Right lobe of liver (tissue), 6 donors: Measurements from ENCODE around the gene DACH1. TPM values are rescaled to one million over a fixed set of nuclear protein-coding genes. Genes with fewer than 3 reads are reported as not detected.

ENCODE experiments used
- ATAC-seq, 4 donors: fragments of 200-7000 bp; cut with Tn5 transposase; one replicate each; pipeline ENCODE4 v1.9.1; 2020; ENCODE audit warnings: mild to moderate bottlenecking in 4 of 4, moderate library complexity in 4 of 4
- DNase-seq, 3 donors: peaks; one replicate each; pipeline ENCODE4 v3.0.0-alpha.2; 2020
- H3K27ac ChIP-seq, 3 donors: fragments of 200-600 bp; one replicate each; pipeline ENCODE4 v1.8.0; 2022
- H3K27me3 ChIP-seq, 2 donors: fragments of 200-600 bp; one replicate each; pipeline ENCODE4 v1.8.0; 2022
- H3K36me3 ChIP-seq, 4 donors: fragments of 200-600 bp; sonication (generic) in 1 of 4; one replicate each; pipeline versions ENCODE4 v1.5.1 to v1.8.0; 2017 to 2022; ENCODE audit warnings: control low read depth in 1 of 4
- H3K4me1 ChIP-seq, 4 donors: fragments of 200-600 bp; sonication (generic) in 1 of 4; one replicate each; pipeline versions ENCODE4 v1.5.1 to v1.8.0; 2017 to 2022; ENCODE audit warnings: control low read depth in 1 of 4
- H3K4me3 ChIP-seq, 3 donors: fragments of 200-600 bp; one replicate each; pipeline ENCODE4 v1.8.0; 2022
- H3K9me3 ChIP-seq, 4 donors: fragments of 200-600 bp; sonication (generic) in 1 of 4; one replicate each; pipeline versions ENCODE4 v1.5.1 to v1.8.0; 2017 to 2022; ENCODE audit warnings: control low read depth in 1 of 4
- CTCF ChIP-seq, 4 donors: fragments of 200-600 bp in 3 of 4; fragments of 450-650 bp in 1 of 4; IDR thresholded peaks; one replicate each; pipeline versions ENCODE4 v1.5.1 to v1.8.0; 2016 to 2022; ENCODE audit warnings: antibody characterized with exemption in 4 of 4, mild to moderate bottlenecking in 2 of 4
- POLR2A ChIP-seq: fragments of 450-650 bp; IDR thresholded peaks from one replicate; pipeline ENCODE4 v1.6.1; 2017; ENCODE audit warnings: antibody characterized with exemption, mild to moderate bottlenecking
- WGBS: methylation state at CpG from one replicate; pipeline ENCODE4 v1.1.6; 2018; ENCODE audit warnings: low coverage, low lambda C conversion rate; ENCODE audit not compliant: insufficient coverage; ENCODE audit errors: missing lambda C conversion rate; 5-methylcytosine and 5-hydroxymethylcytosine counted together
- intact Hi-C, 2 donors: fragments of 100-400 bp; cut with DNase I; formaldehyde crosslinking; loops; one replicate each; pipeline versions ENCODE4 v1.11.2 to v1.14.1; 2022
- total RNA-seq, 6 experiments: library from RNA; depleted of rRNA in 2 of 6; stranded (reverse); fragments of >200 nt in 2 of 6; fragmentation: NEBNext Ultra II Directional in 3 of 6; extraction: Animal tissue kit (Norgen Biotek cat#: 25700) in 3 of 6; gene quantifications; one replicate each; pipeline versions ENCODE4 v1.1.0 to v1.2.4, GENCODE V29; 2016 to 2023
- donor health status: DM: no; HTN: yes; CAD: no.
- donor health status: DM: no; HTN: no; CAD: no.
- donor health status: DM: no; HTN: no; CAD: no.
- donor health status: DM: no; HTN: yes; CAD: no.
- donor health status: DM: no; HTN: yes; CAD: no.

The DACH1 gene
- total RNA-seq, 6 experiments from 2014 or later, result 0.80 to 1.5 (median 0.94) TPM

GRCh38 chr13:71827241-71827640, 39.8 kb downstream of the DACH1 start:
- no peaks in the 10 kb centered on the region for H3K36me3 ChIP-seq
- intact Hi-C loops, result no loop called here
- no peaks in the 10 kb centered on the region for H3K4me1 ChIP-seq
- no peaks in the 10 kb centered on the region for H3K27me3 ChIP-seq
- TF ChIP-seq POLR2A (no peak), CTCF (IDR thresholded peaks at IDR 0.05) (no peak)
- H3K9me3 ChIP-seq, result no peaks in the 10 kb centered on the region
- ATAC-seq (no peak), DNase-seq (no peak)
- WGBS, result 62% methylated on average over 8 of the region's 8 CpGs
- H3K4me3 ChIP-seq, result no peak overlapping the region
- H3K27ac ChIP-seq, result no peak overlapping the region

DNA sequence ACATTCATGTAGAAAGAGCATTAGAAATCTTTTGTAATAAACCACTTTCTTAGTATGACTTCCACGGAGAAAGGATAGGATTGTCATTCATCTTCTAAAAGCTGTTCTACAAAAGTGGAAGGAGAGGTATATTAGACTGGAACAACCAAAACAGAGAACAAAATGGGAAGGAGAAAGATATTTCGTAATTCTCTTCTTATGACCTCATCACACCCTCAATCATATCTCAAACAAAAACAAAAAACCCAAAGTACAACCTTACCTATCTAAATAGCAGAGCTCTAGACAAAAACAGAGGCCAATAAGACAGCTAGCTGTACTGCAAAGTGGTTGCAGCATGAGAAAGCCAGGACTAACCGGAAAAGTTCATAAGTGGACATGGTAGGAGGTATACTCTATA, 46.3 kb downstream of the DACH1 start:
- ATAC-seq, result no peak
- H3K9me3 ChIP-seq, result no peaks in the 10 kb centered on the region
- 49% methylated on average over 3 of the region's 3 CpGs for WGBS
- intact Hi-C loops, result no loop called here
- DNase-seq, result no peak
- H3K36me3 ChIP-seq, result no peaks in the 10 kb centered on the region
- no peak overlapping the region for H3K4me3 ChIP-seq
- no peaks in the 10 kb centered on the region for H3K4me1 ChIP-seq
- no peaks in the 10 kb centered on the region for H3K27me3 ChIP-seq
- no peak overlapping the region for H3K27ac ChIP-seq
- TF ChIP-seq POLR2A (no peak), CTCF (IDR thresholded peaks at IDR 0.05) (no peak)

GRCh38 chr13:71817335-71817734, 49.7 kb downstream of the DACH1 start:
- Histone ChIP-seq H3K4me3 (no peak overlapping the region), H3K4me1 (no peaks in the 10 kb centered on the region), H3K27ac (no peak overlapping the region), H3K36me3 (no peaks in the 10 kb centered on the region), H3K27me3 (no peaks in the 10 kb centered on the region), H3K9me3 (no peaks in the 10 kb centered on the region)
- TF ChIP-seq POLR2A, result no peak
- TF ChIP-seq CTCF (IDR thresholded peaks at IDR 0.05), result no peak
- WGBS, result 90% methylated on average over 1 of the region's 1 CpG
- DNase-seq (no peak), ATAC-seq (no peak)
- intact Hi-C loops, result no loop called here

DNA sequence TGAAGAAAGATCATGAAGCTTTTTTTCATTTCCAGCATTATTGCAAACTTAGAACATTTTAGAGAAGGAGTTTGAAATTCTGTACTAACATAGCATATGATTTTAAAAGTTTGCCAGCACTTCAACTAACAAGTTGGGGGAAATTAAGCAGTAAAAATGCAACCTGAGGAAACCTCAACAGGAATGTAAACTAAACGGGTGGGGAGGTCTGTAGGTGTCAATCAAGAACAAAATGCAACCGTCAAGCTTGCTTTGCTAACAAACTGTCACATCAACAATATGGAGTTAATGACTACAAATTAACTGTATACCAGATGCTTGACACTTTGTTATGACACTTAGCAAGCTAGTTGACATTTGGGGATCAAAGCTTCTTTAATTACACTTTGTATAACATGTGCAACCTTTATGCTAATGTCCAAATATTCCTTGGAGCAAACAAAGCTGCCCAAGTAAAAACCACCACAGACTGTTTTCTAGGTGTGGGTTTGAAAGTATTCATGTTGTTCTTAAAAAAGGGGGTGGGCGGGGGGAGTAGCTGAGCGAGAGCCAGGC, 52.1 kb downstream of the DACH1 start:
- Histone ChIP-seq H3K36me3 (no peaks in the 10 kb centered on the region), H3K27me3 (no peaks in the 10 kb centered on the region), H3K27ac (no peak overlapping the region), H3K9me3 (no peaks in the 10 kb centered on the region), H3K4me3 (no peak overlapping the region), H3K4me1 (no peaks in the 10 kb centered on the region)
- TF ChIP-seq POLR2A, result no peak
- TF ChIP-seq CTCF (IDR thresholded peaks at IDR 0.05), result no peak
- no peak for DNase-seq
- 18% methylated on average over 4 of the region's 4 CpGs for WGBS
- intact Hi-C loops, result no loop called here
- ATAC-seq, result no peak

DNA sequence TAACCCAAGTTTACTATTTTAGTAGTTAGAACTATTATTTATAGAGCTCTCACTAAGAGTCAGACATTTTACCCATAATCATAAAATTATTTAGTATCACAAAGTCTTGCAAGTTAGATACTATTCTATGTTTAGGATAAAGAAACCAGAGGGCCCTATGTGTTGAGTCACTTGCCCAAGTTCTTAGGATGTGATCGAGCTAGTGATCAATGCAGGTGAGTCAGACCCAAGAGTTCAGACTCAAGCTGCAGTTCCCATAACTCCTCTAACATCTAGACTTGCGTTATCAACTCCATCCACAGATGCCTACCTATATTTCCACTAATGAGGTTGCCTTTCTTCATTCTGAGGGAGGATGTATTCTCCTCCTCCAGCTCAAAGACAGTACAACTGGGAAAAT, 53.8 kb downstream of the DACH1 start:
- ATAC-seq, result no peak

More for the DNA sequence above, 53.8 kb downstream of the DACH1 start:
- Histone ChIP-seq H3K36me3 (no peaks in the 10 kb centered on the region), H3K27me3 (no peaks in the 10 kb centered on the region), H3K4me3 (no peak overlapping the region), H3K27ac (no peak overlapping the region), H3K4me1 (no peaks in the 10 kb centered on the region), H3K9me3 (no peaks in the 10 kb centered on the region)
- 66% methylated on average over 2 of the region's 2 CpGs for WGBS
- DNase-seq, result no peak
- intact Hi-C loops, result no loop called here
- no peak for TF ChIP-seq POLR2A
- no peak for TF ChIP-seq CTCF (IDR thresholded peaks at IDR 0.05)
